Thoracic aorta (tissue), 2 donors: ENCODE measurements around the gene TMEM98. TPM values are rescaled to one million over a fixed set of nuclear protein-coding genes. Genes with fewer than 3 reads are reported as not detected.
"Not testable (repeated sequence)": the region's sequence is repeated elsewhere in the genome, so short reads cannot be mapped to it uniquely, and the experiment has no call there.

Experiments
- ATAC-seq: fragments of 150-250 bp; one replicate; pipeline ENCODE4 v1.8.0; 2017; ENCODE audit warnings: low read depth; ENCODE audit not compliant: insufficient number of reproducible peaks, low FRiP score
- DNase-seq: peaks from one replicate; pipeline ENCODE4 v3.0.0-alpha.2; 2020; ENCODE audit warnings: low spot score
- H3K27ac ChIP-seq, 2 donors: fragments of 200-600 bp; sonication (generic); 1 replicate in 1 of 2; 2 replicates in 1 of 2; pipeline ENCODE4 v1.5.1; 2016; ENCODE audit warnings: mild to moderate bottlenecking in 2 of 2, moderate library complexity in 2 of 2
- H3K27me3 ChIP-seq: fragments of 200-600 bp; sonication (generic); replicated peaks from 2 replicates; pipeline ENCODE4 v1.6.0; 2016; ENCODE audit warnings: mild to moderate bottlenecking; ENCODE audit not compliant: insufficient read depth
- H3K36me3 ChIP-seq: fragments of 200-600 bp; sonication (generic); one replicate; pipeline ENCODE4 v1.5.1; 2016
- H3K4me1 ChIP-seq, 2 donors: fragments of 200-600 bp; sonication (generic); 1 replicate in 1 of 2; 2 replicates in 1 of 2; pipeline versions ENCODE4 v1.5.1 to v1.6.0; 2016; ENCODE audit warnings: low read depth in 2 of 2, mild to moderate bottlenecking in 1 of 2; ENCODE audit not compliant: control insufficient read depth in 1 of 2
- H3K4me3 ChIP-seq: fragments of 200-600 bp; sonication (generic); 2 replicates; pipeline ENCODE4 v1.5.1; 2016; ENCODE audit warnings: mild to moderate bottlenecking
- H3K9me3 ChIP-seq: fragments of 200-600 bp; sonication (generic); 2 replicates; pipeline ENCODE4 v1.5.1; 2016
- total RNA-seq, 2 donors: library from RNA; depleted of rRNA; stranded (reverse); fragments of >200 nt; gene quantifications; one replicate each; pipeline versions ENCODE4 v1.1.0 to v1.2.3, GENCODE V29; 2016
- TF ChIP-seq, protein P1 (sequence below): fragments of 200-600 bp; sonication (generic); IDR thresholded peaks from one replicate; pipeline ENCODE4 v1.5.1; 2019; ENCODE audit warnings: antibody characterized with exemption

Gene TMEM98
- total RNA-seq, 2 donors from 2014 or later = 85.3 to 87.1 TPM

DNA sequence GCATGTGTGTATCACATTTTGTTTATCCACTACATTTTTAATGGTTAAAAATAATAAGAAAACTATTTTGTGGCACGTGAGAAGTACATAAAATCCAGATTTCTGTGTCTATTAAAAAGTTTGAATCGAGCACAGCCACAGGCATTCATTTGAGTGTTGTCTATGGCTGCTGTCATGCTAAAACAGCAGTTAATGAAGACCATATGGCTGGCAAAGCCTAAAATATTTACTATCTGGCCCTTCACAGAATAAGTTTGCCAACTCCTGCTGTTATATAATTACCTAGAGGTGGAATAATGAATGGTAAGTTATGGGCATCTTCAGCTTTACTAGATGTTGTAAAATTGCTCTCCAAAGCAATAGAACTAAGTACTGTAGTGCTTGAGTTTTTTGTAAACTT, 30.5 kb downstream of the TMEM98 start:
- H3K4me3 ChIP-seq = no peak overlapping the region
- H3K4me1 ChIP-seq = no peaks in the 10 kb centered on the region
- no peak overlapping the region for H3K27ac ChIP-seq
- ATAC-seq (no peak), DNase-seq (no peak)
- no peaks in the 10 kb centered on the region for H3K36me3 ChIP-seq
- H3K9me3 ChIP-seq = no peaks in the 10 kb centered on the region
- H3K27me3 ChIP-seq = no peaks in the 10 kb centered on the region
- TF ChIP-seq, protein P1, sequence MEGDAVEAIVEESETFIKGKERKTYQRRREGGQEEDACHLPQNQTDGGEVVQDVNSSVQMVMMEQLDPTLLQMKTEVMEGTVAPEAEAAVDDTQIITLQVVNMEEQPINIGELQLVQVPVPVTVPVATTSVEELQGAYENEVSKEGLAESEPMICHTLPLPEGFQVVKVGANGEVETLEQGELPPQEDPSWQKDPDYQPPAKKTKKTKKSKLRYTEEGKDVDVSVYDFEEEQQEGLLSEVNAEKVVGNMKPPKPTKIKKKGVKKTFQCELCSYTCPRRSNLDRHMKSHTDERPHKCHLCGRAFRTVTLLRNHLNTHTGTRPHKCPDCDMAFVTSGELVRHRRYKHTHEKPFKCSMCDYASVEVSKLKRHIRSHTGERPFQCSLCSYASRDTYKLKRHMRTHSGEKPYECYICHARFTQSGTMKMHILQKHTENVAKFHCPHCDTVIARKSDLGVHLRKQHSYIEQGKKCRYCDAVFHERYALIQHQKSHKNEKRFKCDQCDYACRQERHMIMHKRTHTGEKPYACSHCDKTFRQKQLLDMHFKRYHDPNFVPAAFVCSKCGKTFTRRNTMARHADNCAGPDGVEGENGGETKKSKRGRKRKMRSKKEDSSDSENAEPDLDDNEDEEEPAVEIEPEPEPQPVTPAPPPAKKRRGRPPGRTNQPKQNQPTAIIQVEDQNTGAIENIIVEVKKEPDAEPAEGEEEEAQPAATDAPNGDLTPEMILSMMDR = no peak

DNA sequence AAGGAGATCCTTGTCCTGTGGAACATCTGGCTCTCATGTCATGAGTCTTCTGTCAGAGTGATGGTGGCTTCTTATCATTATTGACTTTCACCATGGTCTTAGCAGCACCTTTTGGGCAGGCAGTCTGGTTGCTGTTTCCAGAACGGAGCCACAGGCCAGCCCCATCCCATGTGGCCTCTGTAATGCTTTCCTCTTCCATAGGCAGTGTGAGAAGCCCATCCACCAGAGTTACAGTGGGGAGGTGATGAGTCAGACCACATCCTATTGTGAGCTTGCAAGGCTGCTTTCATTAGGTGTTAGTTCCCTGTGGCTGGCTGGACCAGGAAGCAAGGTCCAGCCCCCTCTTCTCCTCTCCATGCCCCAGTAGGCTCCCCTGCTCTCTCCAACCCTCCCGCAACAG, 32.9 kb downstream of the TMEM98 start:
- no peaks in the 10 kb centered on the region for H3K9me3 ChIP-seq
- H3K36me3 ChIP-seq = no peaks in the 10 kb centered on the region
- TF ChIP-seq, protein P1 = no peak
- H3K4me1 ChIP-seq = no peaks in the 10 kb centered on the region
- H3K27ac ChIP-seq = no peak overlapping the region
- H3K27me3 ChIP-seq = no peaks in the 10 kb centered on the region
- DNase-seq (no peak), ATAC-seq (no peak)
- H3K4me3 ChIP-seq = no peak overlapping the region

DNA sequence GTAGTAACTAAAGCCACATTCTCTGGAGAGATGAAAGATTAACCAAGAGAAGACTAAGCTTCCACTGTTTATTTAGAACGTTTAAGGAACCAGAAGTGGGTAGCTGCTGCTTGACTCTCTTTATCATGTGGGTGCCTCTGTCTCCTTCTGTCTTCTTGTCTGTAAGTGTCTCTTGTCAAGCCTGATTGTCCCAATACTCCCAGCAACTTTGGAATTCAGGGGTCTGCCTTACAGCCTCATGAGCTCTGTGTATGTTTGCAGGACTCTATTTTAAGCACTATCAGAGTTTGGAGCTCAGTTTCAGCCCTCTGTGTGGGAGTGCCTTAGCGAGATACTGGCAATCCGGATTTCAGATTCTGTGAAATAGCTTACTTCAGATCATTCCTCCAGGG, 34.4 kb downstream of the TMEM98 start:
- no peaks in the 10 kb centered on the region for H3K4me1 ChIP-seq
- H3K27me3 ChIP-seq = no peaks in the 10 kb centered on the region
- no peaks in the 10 kb centered on the region for H3K9me3 ChIP-seq
- no peak overlapping the region for H3K27ac ChIP-seq
- H3K36me3 ChIP-seq = no peaks in the 10 kb centered on the region
- ATAC-seq (no peak), DNase-seq (no peak)
- TF ChIP-seq, protein P1 = no peak
- H3K4me3 ChIP-seq = no peak overlapping the region

DNA sequence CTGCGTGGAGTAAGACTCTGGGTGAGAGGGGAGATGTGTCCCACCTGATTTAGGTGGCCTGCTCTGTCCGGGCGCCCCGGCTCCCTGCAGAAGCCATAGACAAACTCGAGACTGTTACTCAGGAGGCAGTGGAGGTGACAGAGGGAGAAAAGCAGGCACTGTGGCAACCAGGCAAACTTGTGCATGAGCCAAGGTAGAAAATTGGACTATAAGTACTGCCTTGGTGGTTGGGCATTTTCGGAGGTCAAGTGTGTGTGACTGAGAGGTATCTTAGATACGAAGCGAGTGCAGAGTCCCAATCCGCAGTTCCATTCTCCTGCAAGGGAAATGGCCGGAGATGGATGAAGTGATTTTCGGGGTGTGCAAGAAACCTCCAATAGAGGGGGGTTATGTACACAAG, 36.6 kb downstream of the TMEM98 start:
- H3K4me1 ChIP-seq = no peaks in the 10 kb centered on the region
- no peak overlapping the region for H3K27ac ChIP-seq
- no peaks in the 10 kb centered on the region for H3K27me3 ChIP-seq
- no peak overlapping the region for H3K4me3 ChIP-seq
- DNase-seq (no peak), ATAC-seq (no peak)
- no peaks in the 10 kb centered on the region for H3K9me3 ChIP-seq
- TF ChIP-seq, protein P1 = no peak
- H3K36me3 ChIP-seq = no peaks in the 10 kb centered on the region

DNA sequence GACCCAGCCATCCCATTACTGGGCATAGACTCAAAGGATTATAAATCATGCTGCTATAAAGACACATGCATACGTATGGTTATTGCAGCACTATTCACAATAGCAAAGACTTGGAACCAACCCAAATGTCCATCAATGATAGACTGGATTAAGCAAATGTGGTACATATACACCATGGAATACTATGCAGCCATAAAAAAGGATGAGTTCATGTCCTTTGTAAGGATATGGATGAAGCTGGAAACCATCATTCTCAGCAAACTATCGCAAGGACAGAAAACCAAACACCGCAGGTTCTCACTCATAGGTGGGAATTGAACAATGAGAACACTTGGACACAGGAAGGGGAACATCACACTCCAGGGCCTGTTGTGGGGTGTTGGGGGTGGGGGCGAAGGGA, 41.3 kb downstream of the TMEM98 start:
- not testable (repeated sequence) for ATAC-seq, DNase-seq, H3K27ac ChIP-seq, H3K9me3 ChIP-seq, H3K4me1 ChIP-seq, H3K27me3 ChIP-seq, H3K36me3 ChIP-seq, H3K4me3 ChIP-seq

DNA sequence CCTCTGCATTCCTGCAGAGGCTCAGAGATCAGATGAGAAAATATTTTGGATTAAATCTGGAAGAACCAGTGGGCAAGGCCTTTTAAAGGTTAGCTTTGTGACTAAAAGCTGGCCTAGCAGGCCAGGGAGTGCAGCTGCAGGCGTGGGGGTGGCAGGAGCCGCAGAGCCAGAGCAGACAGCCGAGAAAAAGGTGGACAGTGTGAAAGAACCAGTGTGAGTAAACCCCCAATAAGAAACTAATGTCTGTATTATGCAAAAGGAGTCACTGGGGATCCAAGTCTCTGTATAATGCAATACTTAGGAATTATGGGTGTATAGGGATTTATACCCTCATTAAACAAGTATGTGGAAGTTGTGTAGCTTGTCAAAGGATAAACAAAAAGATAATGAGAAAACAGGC, 42.3 kb downstream of the TMEM98 start:
- Histone ChIP-seq H3K4me3 (no peak overlapping the region), H3K36me3 (no peaks in the 10 kb centered on the region), H3K27ac (no peak overlapping the region), H3K27me3 (no peaks in the 10 kb centered on the region), H3K4me1 (no peaks in the 10 kb centered on the region), H3K9me3 (no peaks in the 10 kb centered on the region)
- ATAC-seq = no peak
- TF ChIP-seq, protein P1 = no peak
- DNase-seq = no peak
